Upper lobe of left lung (tissue), 6 donors: Measurements from ENCODE around the gene TP53TG5. TPM values are rescaled to one million over a fixed set of nuclear protein-coding genes. Genes with fewer than 3 reads are reported as not detected.

ENCODE experiments used
- ATAC-seq, 2 donors: fragments of 200-7000 bp; cut with Tn5 transposase; one replicate each; pipeline ENCODE4 v1.9.1; 2022; ENCODE audit warnings: mild to moderate bottlenecking in 2 of 2, moderate library complexity in 2 of 2; ENCODE audit not compliant: low FRiP score in 2 of 2
- DNase-seq, 2 donors: peaks; one replicate each; pipeline ENCODE4 v3.0.0-alpha.2; 2019 to 2020
- H3K27ac ChIP-seq, 4 donors: fragments of 200-600 bp; sonication (generic); one replicate each; pipeline ENCODE4 v1.5.1; 2016 to 2019
- H3K27me3 ChIP-seq, 4 donors: fragments of 200-600 bp; sonication (generic); one replicate each; pipeline ENCODE4 v1.5.1; 2017 to 2019
- H3K36me3 ChIP-seq, 4 donors: fragments of 200-600 bp; sonication (generic); one replicate each; pipeline ENCODE4 v1.5.1; 2016 to 2019
- H3K4me1 ChIP-seq, 4 donors: fragments of 200-600 bp; sonication (generic); one replicate each; pipeline ENCODE4 v1.5.1; 2018 to 2019
- H3K4me3 ChIP-seq, 4 donors: fragments of 200-600 bp; sonication (generic); one replicate each; pipeline ENCODE4 v1.5.1; 2017 to 2019; ENCODE audit warnings: mild to moderate bottlenecking in 2 of 4, moderate library complexity in 1 of 4
- H3K9me3 ChIP-seq, 4 donors: fragments of 200-600 bp; sonication (generic); one replicate each; pipeline ENCODE4 v1.5.1; 2018 to 2019
- EP300 ChIP-seq, 4 donors: sonication (generic); formaldehyde crosslinking; IDR thresholded peaks; one replicate each; pipeline ENCODE4 v1.5.1; 2017; ENCODE audit warnings: antibody characterized with exemption in 4 of 4, control low read depth in 2 of 4
- POLR2A ChIP-seq, 4 donors: fragments of 450-650 bp; IDR thresholded peaks; one replicate each; pipeline ENCODE4 v1.5.1; 2016 to 2017; ENCODE audit warnings: antibody characterized with exemption in 4 of 4, mild to moderate bottlenecking in 2 of 4
- POLR2AphosphoS5 ChIP-seq, 2 donors: sonication (generic); formaldehyde crosslinking; IDR thresholded peaks; one replicate each; pipeline ENCODE4 v1.5.1; 2017; ENCODE audit warnings: antibody characterized with exemption in 2 of 2
- WGBS, 2 donors: methylation state at CpG; one replicate each; pipeline ENCODE4 v1.1.5; 2017 to 2018; 5-methylcytosine and 5-hydroxymethylcytosine counted together
- total RNA-seq, 6 donors: library from RNA; depleted of rRNA in 4 of 6; stranded (reverse); fragments of >200 nt in 4 of 6; gene quantifications; one replicate each; pipeline versions ENCODE4 v1.1.0 to v1.2.1, GENCODE V29; 2016 to 2021
- TF ChIP-seq, protein P1 (sequence below), 6 experiments: fragments of 450-650 bp in 4 of 6; fragments of 200-600 bp in 2 of 6; sonication (generic) in 2 of 6; IDR thresholded peaks; one replicate each; pipeline ENCODE4 v1.5.1; 2016 to 2019; ENCODE audit warnings: antibody characterized with exemption in 6 of 6
- donor health status: DM: no; HTN: no; CAD: no; lungs with moderate emphysema.
- donor health status: DM: no; HTN: yes; CAD: no; lungs with severe emphysema.

The TP53TG5 gene
- total RNA-seq, 6 donors from 2014 or later, result not detected

DNA sequence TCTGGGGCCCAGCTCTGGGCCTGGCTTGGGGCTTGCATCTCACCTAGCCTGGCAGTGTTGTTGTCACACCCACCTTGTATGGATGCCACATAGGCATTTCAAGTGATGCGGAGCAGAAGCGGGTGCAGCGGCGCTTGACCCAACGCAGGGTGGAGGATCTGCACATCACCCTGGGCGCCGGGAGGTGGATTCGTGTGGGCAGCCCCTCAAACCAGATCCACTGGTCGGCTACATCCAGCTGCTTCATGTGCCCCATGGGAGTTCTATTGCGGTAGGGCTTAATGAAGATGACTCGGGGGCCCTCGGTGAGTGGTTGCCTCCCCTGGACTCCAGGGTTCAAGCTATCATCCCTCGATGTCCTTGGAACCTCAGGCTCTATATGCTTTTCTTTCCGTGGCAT, 3.2 kb downstream of the TP53TG5 start:
- Histone ChIP-seq H3K27me3 (no peaks in the 10 kb centered on the region), H3K36me3 (no peaks in the 10 kb centered on the region), H3K4me1 (peaks cover 12 to 25% (median 19%) of the 10 kb centered on the region in 4 donors), H3K27ac (no peak overlapping the region), H3K9me3 (no peaks in the 10 kb centered on the region), H3K4me3 (no peak overlapping the region)
- DNase-seq (peak in 1 of 2 donors; percentile 53), ATAC-seq (no peak)
- TF ChIP-seq POLR2AphosphoS5 (IDR thresholded peaks at IDR 0.05), result no peak
- TF ChIP-seq POLR2A (IDR thresholded peaks at IDR 0.05), result no peak
- TF ChIP-seq EP300 (IDR thresholded peaks at IDR 0.05), result no peak
- TF ChIP-seq, protein P1, sequence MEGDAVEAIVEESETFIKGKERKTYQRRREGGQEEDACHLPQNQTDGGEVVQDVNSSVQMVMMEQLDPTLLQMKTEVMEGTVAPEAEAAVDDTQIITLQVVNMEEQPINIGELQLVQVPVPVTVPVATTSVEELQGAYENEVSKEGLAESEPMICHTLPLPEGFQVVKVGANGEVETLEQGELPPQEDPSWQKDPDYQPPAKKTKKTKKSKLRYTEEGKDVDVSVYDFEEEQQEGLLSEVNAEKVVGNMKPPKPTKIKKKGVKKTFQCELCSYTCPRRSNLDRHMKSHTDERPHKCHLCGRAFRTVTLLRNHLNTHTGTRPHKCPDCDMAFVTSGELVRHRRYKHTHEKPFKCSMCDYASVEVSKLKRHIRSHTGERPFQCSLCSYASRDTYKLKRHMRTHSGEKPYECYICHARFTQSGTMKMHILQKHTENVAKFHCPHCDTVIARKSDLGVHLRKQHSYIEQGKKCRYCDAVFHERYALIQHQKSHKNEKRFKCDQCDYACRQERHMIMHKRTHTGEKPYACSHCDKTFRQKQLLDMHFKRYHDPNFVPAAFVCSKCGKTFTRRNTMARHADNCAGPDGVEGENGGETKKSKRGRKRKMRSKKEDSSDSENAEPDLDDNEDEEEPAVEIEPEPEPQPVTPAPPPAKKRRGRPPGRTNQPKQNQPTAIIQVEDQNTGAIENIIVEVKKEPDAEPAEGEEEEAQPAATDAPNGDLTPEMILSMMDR (IDR thresholded peaks at IDR 0.05), result no peak
- WGBS, 2 donors, result 97 to 98% methylated on average over 14 of the region's 14 CpGs

DNA sequence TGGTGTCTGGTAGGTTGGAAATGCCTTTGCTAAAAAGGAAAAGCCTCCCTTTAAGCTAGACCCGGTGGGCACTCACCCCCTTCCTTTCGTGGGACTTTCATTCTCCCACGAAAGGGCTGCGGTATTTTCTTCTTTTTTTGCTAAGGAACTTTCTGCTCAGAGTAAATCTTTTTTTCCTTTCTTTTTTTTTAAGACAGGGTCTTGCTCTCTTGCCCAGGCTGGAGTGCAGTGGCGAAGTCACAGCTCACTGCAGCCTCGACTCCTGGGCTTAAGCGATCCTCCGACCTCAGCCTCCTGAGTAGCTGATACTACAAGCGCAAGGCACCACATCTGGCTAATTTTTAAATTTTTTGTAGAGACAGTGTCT, 4.0 kb downstream of the TP53TG5 start:
- TF ChIP-seq, protein P1 (IDR thresholded peaks at IDR 0.05), result no peak
- no peak for TF ChIP-seq POLR2A (IDR thresholded peaks at IDR 0.05)
- TF ChIP-seq EP300 (IDR thresholded peaks at IDR 0.05), result no peak
- no peak for TF ChIP-seq POLR2AphosphoS5 (IDR thresholded peaks at IDR 0.05)
- no peaks in the 10 kb centered on the region for H3K36me3 ChIP-seq
- ATAC-seq, result no peak
- H3K4me1 ChIP-seq, result peaks cover 12 to 25% (median 20%) of the 10 kb centered on the region in 4 donors
- peak overlapping the region in 3 of 4 donors; percentile 45 to 55 (median 48) for H3K4me3 ChIP-seq
- H3K27me3 ChIP-seq, result no peaks in the 10 kb centered on the region
- 56 to 59% methylated on average over 9 of the region's 9 CpGs for WGBS, 2 donors
- no peak for DNase-seq
- no peaks in the 10 kb centered on the region for H3K9me3 ChIP-seq
- peak overlapping the region in 2 of 4 donors; percentile 69 to 75 for H3K27ac ChIP-seq

DNA sequence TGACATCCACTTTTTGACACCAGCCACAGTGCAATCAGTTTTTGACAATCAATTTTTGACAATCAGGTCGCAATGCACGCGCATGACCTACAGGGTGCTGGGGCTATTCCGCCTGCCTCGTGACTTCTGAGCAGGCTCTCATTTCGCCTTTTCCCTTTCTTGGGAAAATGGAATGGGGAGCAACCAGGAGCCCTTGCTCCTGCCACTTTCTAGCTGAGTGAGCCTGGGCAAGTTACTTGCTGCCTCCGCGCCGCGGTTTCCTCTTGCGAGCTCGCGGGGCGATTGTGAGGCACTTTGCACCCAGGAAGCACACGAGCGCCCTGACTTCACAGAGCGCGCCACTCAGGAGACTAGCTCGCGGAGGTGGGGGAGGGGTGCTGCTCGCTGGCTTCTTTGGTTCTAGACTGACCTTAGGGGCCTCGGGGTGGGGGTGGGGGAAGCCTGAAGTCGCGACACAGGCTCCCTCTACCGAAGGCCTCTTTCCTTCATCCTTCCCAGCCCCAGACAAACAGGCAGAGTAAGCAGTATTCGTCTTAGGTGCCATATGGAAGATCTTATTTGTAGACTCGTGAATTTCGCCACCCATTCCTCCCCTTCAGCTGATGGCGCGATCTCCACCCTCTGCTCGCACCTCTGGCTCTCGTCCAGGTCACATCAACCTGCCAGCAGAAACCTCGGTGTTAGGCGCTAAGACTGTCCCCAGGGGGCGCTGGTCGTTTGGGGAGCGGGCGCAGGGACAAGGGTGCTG, 4.6 kb downstream of the TP53TG5 start:
- ATAC-seq, result peak; percentile 89 to 90
- Histone ChIP-seq H3K9me3 (no peaks in the 10 kb centered on the region), H3K36me3 (peaks cover 0 to 3% (median 1%) of the 10 kb centered on the region in 4 donors), H3K27ac (peak overlapping the region; percentile 66 to 76 (median 72)), H3K4me3 (peak overlapping the region; percentile 33 to 55 (median 46)), H3K4me1 (peaks cover 15 to 30% (median 20%) of the 10 kb centered on the region in 4 donors), H3K27me3 (no peaks in the 10 kb centered on the region)
- 6 to 7% methylated on average over 23 to 38 of the region's 38 CpGs for WGBS, 2 donors
- peak; percentile 89 to 92 for DNase-seq
- TF ChIP-seq POLR2A (IDR thresholded peaks at IDR 0.05), result no peak
- no peak for TF ChIP-seq EP300 (IDR thresholded peaks at IDR 0.05)
- TF ChIP-seq POLR2AphosphoS5 (IDR thresholded peaks at IDR 0.05), result peak; percentile 8 to 38
- TF ChIP-seq, protein P1 (IDR thresholded peaks at IDR 0.05), result peak; percentile 84 to 92 (median 88)

DNA sequence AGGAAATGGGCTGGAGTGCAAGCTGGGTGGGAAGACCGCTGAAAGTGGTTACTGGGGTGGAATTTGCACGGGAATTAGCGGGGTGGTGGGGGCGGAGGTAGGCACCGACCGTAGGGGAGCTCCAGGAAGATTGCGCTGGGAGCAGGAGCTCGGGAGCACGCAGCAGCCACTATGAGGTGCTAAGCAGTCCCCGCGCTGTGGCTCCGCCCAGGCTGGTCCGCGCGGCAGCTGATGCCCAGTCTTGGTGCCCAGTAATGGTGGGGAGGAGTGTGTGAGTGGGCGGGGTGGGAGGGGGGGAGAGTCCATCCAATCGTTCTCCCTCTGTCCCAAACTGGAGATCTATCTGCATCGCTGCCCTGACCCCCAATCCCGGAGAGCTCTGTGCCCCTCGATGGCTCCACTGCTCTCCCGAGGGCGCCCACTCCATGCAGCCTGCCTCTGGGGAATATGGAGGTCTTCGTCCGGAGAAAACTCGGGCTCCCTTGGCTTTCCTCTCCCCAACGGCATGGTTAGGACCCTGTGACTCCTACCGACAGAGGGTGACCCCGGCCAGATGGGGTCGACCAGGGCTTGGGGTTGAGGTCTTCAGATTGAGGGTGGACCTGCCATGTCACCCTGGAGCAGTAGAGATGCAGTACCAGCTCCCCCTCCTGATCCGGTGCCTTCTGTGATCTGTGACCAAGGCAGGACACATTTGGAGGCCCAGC, 5.3 kb downstream of the TP53TG5 start:
- DNase-seq (peak; percentile 66 to 82), ATAC-seq (peak; percentile 28 to 78)
- WGBS, 2 donors, result 59 to 62% methylated on average over 17 to 30 of the region's 30 CpGs
- Histone ChIP-seq H3K27me3 (no peaks in the 10 kb centered on the region), H3K36me3 (peaks cover 0 to 10% (median 4%) of the 10 kb centered on the region in 4 donors), H3K27ac (peak overlapping the region; percentile 66 to 76 (median 72)), H3K9me3 (no peaks in the 10 kb centered on the region), H3K4me1 (peaks cover 15 to 37% (median 21%) of the 10 kb centered on the region in 4 donors), H3K4me3 (peak overlapping the region in 3 of 4 donors; percentile 45 to 55 (median 48))
- TF ChIP-seq, protein P1 (IDR thresholded peaks at IDR 0.05), result peak in 1 of 6 experiments; percentile 26
- TF ChIP-seq POLR2AphosphoS5 (IDR thresholded peaks at IDR 0.05), result no peak
